Astrocyte (in vitro differentiated cells and primary cell): ENCODE results near the gene COX19. TPM values are rescaled to one million over a fixed set of nuclear protein-coding genes. Genes with fewer than 3 reads are reported as not detected.

Experiments
- DNase-seq: peaks from one replicate; pipeline ENCODE4 v3.0.0-alpha.2; 2010; ENCODE audit warnings: low read depth
- FAIRE-seq: peaks from 2 replicates; lab custom pipeline; 2011; peaks lifted over from hg19 to GRCh38; lab: Jason Lieb, UNC
- H2AFZ ChIP-seq: 2 replicates; pipeline ENCODE4 v1.6.0; 2012; ENCODE audit warnings: low read depth, low read length, inconsistent platforms
- H3K27ac ChIP-seq: 2 replicates; pipeline ENCODE4 v1.5.1; 2011; ENCODE audit warnings: low read depth, low read length, inconsistent platforms
- H3K27me3 ChIP-seq: 2 replicates; pipeline ENCODE4 v1.6.0; 2011; ENCODE audit warnings: low read length, inconsistent platforms; ENCODE audit not compliant: insufficient read depth
- H3K36me3 ChIP-seq: 2 replicates; pipeline ENCODE4 v1.5.1; 2011; ENCODE audit warnings: low read length, inconsistent platforms; ENCODE audit not compliant: insufficient read depth
- H3K4me1 ChIP-seq: 2 replicates; pipeline ENCODE4 v1.5.1; 2011; ENCODE audit warnings: low read length, inconsistent platforms; ENCODE audit not compliant: insufficient read depth
- H3K4me2 ChIP-seq: 2 replicates; pipeline ENCODE4 v1.6.0; 2012; ENCODE audit warnings: low read length, inconsistent platforms
- H3K4me3 ChIP-seq: 2 replicates; pipeline ENCODE4 v1.5.1; 2011; ENCODE audit warnings: low read depth, mild to moderate bottlenecking, low read length, inconsistent platforms; ENCODE audit not compliant: insufficient read depth
- H3K79me2 ChIP-seq: 2 replicates; pipeline ENCODE4 v1.6.0; 2012; ENCODE audit warnings: mild to moderate bottlenecking, low read length, inconsistent platforms; ENCODE audit not compliant: insufficient read depth
- H3K9ac ChIP-seq: 2 replicates; pipeline ENCODE4 v1.6.0; 2012; ENCODE audit warnings: mild to moderate bottlenecking, low read length, inconsistent platforms
- H3K9me3 ChIP-seq: 2 replicates; pipeline ENCODE4 v1.5.1; 2012; ENCODE audit warnings: low read depth, mild to moderate bottlenecking, low read length, inconsistent platforms; ENCODE audit not compliant: insufficient read depth
- H4K20me1 ChIP-seq: 2 replicates; pipeline ENCODE4 v1.6.0; 2012; ENCODE audit warnings: low read length, inconsistent platforms; ENCODE audit not compliant: insufficient read depth
- H3K27ac Mint-ChIP-seq: one replicate; pipeline ENCODE4 v1.8.0; 2021; ENCODE audit warnings: mild to moderate bottlenecking, mixed read lengths; ENCODE audit not compliant: unreplicated experiment
- H3K27me3 Mint-ChIP-seq: one replicate; pipeline ENCODE4 v1.8.0; 2021; ENCODE audit warnings: low read depth, mixed read lengths; ENCODE audit not compliant: unreplicated experiment
- H3K36me3 Mint-ChIP-seq: one replicate; pipeline ENCODE4 v1.8.0; 2021; ENCODE audit warnings: low read depth, mixed read lengths; ENCODE audit not compliant: unreplicated experiment
- H3K4me1 Mint-ChIP-seq: one replicate; pipeline ENCODE4 v1.8.0; 2021; ENCODE audit warnings: low read depth, mixed read lengths; ENCODE audit not compliant: unreplicated experiment
- H3K4me3 Mint-ChIP-seq: one replicate; pipeline ENCODE4 v1.8.0; 2021; ENCODE audit warnings: mild to moderate bottlenecking, moderate library complexity, mixed read lengths; ENCODE audit not compliant: unreplicated experiment
- H3K9me3 Mint-ChIP-seq: one replicate; pipeline ENCODE4 v1.8.0; 2021; ENCODE audit warnings: mild to moderate bottlenecking, mixed read lengths; ENCODE audit not compliant: unreplicated experiment
- CTCF ChIP-seq: IDR thresholded peaks from 2 replicates; pipeline ENCODE4 v1.5.1; 2011; ENCODE audit warnings: low read depth, mild to moderate bottlenecking, inconsistent platforms, low read length, moderate library complexity; ENCODE audit not compliant: insufficient read depth
- EZH2 ChIP-seq: IDR thresholded peaks from 2 replicates; pipeline ENCODE4 v1.6.1; 2012; ENCODE audit warnings: mild to moderate bottlenecking, low read length, inconsistent platforms; ENCODE audit not compliant: insufficient read depth
- total RNA-seq: library from RNA; stranded (reverse); gene quantifications from 2 replicates; pipeline ENCODE4 v1.2.1, GENCODE V29; 2021

COX19 gene
- total RNA-seq, 1 donor from 2014 or later: 13.4 TPM

- H2AFZ ChIP-seq: no peak overlapping the region
- H3K9me3 ChIP-seq: no peaks in the 10 kb centered on the region
- H3K9ac ChIP-seq: no peak overlapping the region
- Mint-ChIP-seq H3K27me3 (no peaks in the 10 kb centered on the region), H3K27ac (peak overlapping the region; percentile 72), H3K36me3 (no peaks in the 10 kb centered on the region), H3K4me1 (peaks cover 8% of the 10 kb centered on the region), H3K4me3 (no peak overlapping the region), H3K9me3 (no peaks in the 10 kb centered on the region)
- H4K20me1 ChIP-seq: peaks cover 17% of the 10 kb centered on the region
- no peak for FAIRE-seq
- peaks cover 8% of the 10 kb centered on the region for H3K4me1 ChIP-seq
- H3K27ac ChIP-seq: no peak overlapping the region
- H3K4me3 ChIP-seq: no peak overlapping the region
- peaks cover 24% of the 10 kb centered on the region for H3K79me2 ChIP-seq
- DNase-seq: no peak
- H3K4me2 ChIP-seq: no peak overlapping the region
- no peaks in the 10 kb centered on the region for H3K27me3 ChIP-seq
- TF ChIP-seq CTCF (no peak), EZH2 (no peak)
- peaks cover 3% of the 10 kb centered on the region for H3K36me3 ChIP-seq
Observed at GRCh38 chr7:978049-978346, 2.6 kb upstream of the COX19 start.

GRCh38 chr7:977326-978048 lies 2.1 kb upstream of the COX19 start:
- no peaks in the 10 kb centered on the region for H3K36me3 Mint-ChIP-seq
- no peak for TF ChIP-seq CTCF
- no peak for TF ChIP-seq EZH2
- H3K4me1 Mint-ChIP-seq: peaks cover 8% of the 10 kb centered on the region
- DNase-seq (no peak), FAIRE-seq (no peak)
- Histone ChIP-seq H3K79me2 (peaks cover 29% of the 10 kb centered on the region), H2AFZ (peak overlapping the region; percentile 10), H3K4me1 (peaks cover 8% of the 10 kb centered on the region), H3K9ac (no peak overlapping the region), H3K27ac (no peak overlapping the region), H4K20me1 (peaks cover 22% of the 10 kb centered on the region), H3K4me3 (no peak overlapping the region), H3K4me2 (peak overlapping the region; percentile 23), H3K27me3 (no peaks in the 10 kb centered on the region), H3K36me3 (peaks cover 8% of the 10 kb centered on the region), H3K9me3 (no peaks in the 10 kb centered on the region)
- no peaks in the 10 kb centered on the region for H3K27me3 Mint-ChIP-seq
- peak overlapping the region; percentile 72 for H3K27ac Mint-ChIP-seq
- peak overlapping the region; percentile 45 for H3K4me3 Mint-ChIP-seq
- no peaks in the 10 kb centered on the region for H3K9me3 Mint-ChIP-seq

GRCh38 chr7:976901-977325 lies 1.6 kb upstream of the COX19 start:
- H3K27ac Mint-ChIP-seq: no peak overlapping the region

More at GRCh38 chr7:976901-977325, 1.6 kb upstream of the COX19 start:
- Histone ChIP-seq H3K4me1 (peaks cover 8% of the 10 kb centered on the region), H3K79me2 (peaks cover 35% of the 10 kb centered on the region), H3K4me3 (no peak overlapping the region), H3K27me3 (no peaks in the 10 kb centered on the region), H3K4me2 (no peak overlapping the region), H2AFZ (no peak overlapping the region), H3K9ac (no peak overlapping the region), H3K36me3 (peaks cover 14% of the 10 kb centered on the region), H3K9me3 (no peaks in the 10 kb centered on the region), H3K27ac (no peak overlapping the region), H4K20me1 (peaks cover 28% of the 10 kb centered on the region)
- FAIRE-seq (no peak), DNase-seq (no peak)
- Mint-ChIP-seq H3K36me3 (no peaks in the 10 kb centered on the region), H3K4me1 (peaks cover 8% of the 10 kb centered on the region), H3K27me3 (no peaks in the 10 kb centered on the region), H3K4me3 (peak overlapping the region; percentile 70), H3K9me3 (no peaks in the 10 kb centered on the region)
- TF ChIP-seq EZH2 (no peak), CTCF (no peak)
